ENCODE results near the gene MAGI2. TPM values are rescaled to one million over a fixed set of nuclear protein-coding genes. Genes with fewer than 3 reads are reported as not detected.

The MAGI2 gene
- total RNA-seq, 1 experiment from 2014 or later = 0.25 TPM

- Mint-ChIP-seq H3K9me3 (ENCODE audit: unreplicated experiment) (peaks cover 7% of the 10 kb centered on the region), H3K4me1 (ENCODE audit: low read depth, unreplicated experiment) (peaks cover 12% of the 10 kb centered on the region), H3K27ac (ENCODE audit: unreplicated experiment) (no peak overlapping the region), H3K4me3 (ENCODE audit: unreplicated experiment) (no peak overlapping the region), H3K27me3 (ENCODE audit: insufficient read depth, unreplicated experiment) (no peaks in the 10 kb centered on the region), H3K36me3 (ENCODE audit: insufficient read depth, unreplicated experiment) (no peaks in the 10 kb centered on the region)
- BruUV-seq (replicated peaks) = no TSS peak
- H3K36me3 ChIP-seq (ENCODE audit: control insufficient read depth, insufficient read depth, low read length) = no peaks in the 10 kb centered on the region
- H3K9me3 ChIP-seq = 0 out of 2 replicates have a peak, but pooled peaks cover 2% of the 10 kb centered on the region
- intact Hi-C loops (cut with micrococcal nuclease; ENCODE audit: unreplicated experiment) = no loop called here
- TF ChIP-seq CTCF (IDR thresholded peaks at IDR 0.05; ENCODE audit: insufficient read depth in 1 of 2, low read depth in 1 of 2, low read length in 1 of 2, severe bottlenecking in 1 of 2, unreplicated experiment in 1 of 2) = no peak
- ChIA-PET CTCF (no interaction called here), POLR2A (no interaction called here)
- H3K4me1 ChIP-seq = peaks cover 12% of the 10 kb centered on the region
- H3K4me3 ChIP-seq (ENCODE audit: low read depth, low read length) = no peak overlapping the region
- H3K27me3 ChIP-seq (replicated peaks; ENCODE audit: control insufficient read depth, insufficient read depth, low read length) = no peaks in the 10 kb centered on the region
- DNase-seq = no peak
Observed at GRCh38 chr7:79287981-79288380, 165.5 kb downstream of the MAGI2 start.

GRCh38 chr7:79286181-79286580, 167.3 kb downstream of the MAGI2 start:
- no TSS peak for BruUV-seq (replicated peaks)
- Mint-ChIP-seq H3K4me1 (ENCODE audit: low read depth, unreplicated experiment) (peaks cover 18% of the 10 kb centered on the region), H3K36me3 (ENCODE audit: insufficient read depth, unreplicated experiment) (no peaks in the 10 kb centered on the region), H3K9me3 (ENCODE audit: unreplicated experiment) (peaks cover 7% of the 10 kb centered on the region), H3K27ac (ENCODE audit: unreplicated experiment) (peak overlapping the region; percentile 20), H3K27me3 (ENCODE audit: insufficient read depth, unreplicated experiment) (no peaks in the 10 kb centered on the region), H3K4me3 (ENCODE audit: unreplicated experiment) (no peak overlapping the region)
- no peaks in the 10 kb centered on the region for H3K27me3 ChIP-seq (replicated peaks; ENCODE audit: control insufficient read depth, insufficient read depth, low read length)
- ChIA-PET POLR2A (no interaction called here), CTCF (interaction anchor here (1.0 kb wide), 1 partner anchor 12 kb away, joined by 3 read pairs; no protein-coding TSS in a partner anchor)
- DNase-seq = no peak
- no peaks in the 10 kb centered on the region for H3K36me3 ChIP-seq (ENCODE audit: control insufficient read depth, insufficient read depth, low read length)
- intact Hi-C loops (cut with micrococcal nuclease; ENCODE audit: unreplicated experiment) = no loop called here
- H3K9me3 ChIP-seq = 0 out of 2 replicates have a peak, but pooled peaks cover 2% of the 10 kb centered on the region
- H3K4me3 ChIP-seq (ENCODE audit: low read depth, low read length) = no peak overlapping the region
- no peak for TF ChIP-seq CTCF (IDR thresholded peaks at IDR 0.05; ENCODE audit: insufficient read depth in 1 of 2, low read depth in 1 of 2, low read length in 1 of 2, severe bottlenecking in 1 of 2, unreplicated experiment in 1 of 2)
- peaks cover 30% of the 10 kb centered on the region for H3K4me1 ChIP-seq

- H3K4me1 ChIP-seq = peaks cover 30% of the 10 kb centered on the region
- intact Hi-C loops (cut with micrococcal nuclease; ENCODE audit: unreplicated experiment) = no loop called here
- no TSS peak for BruUV-seq (replicated peaks)
- H3K27me3 Mint-ChIP-seq (ENCODE audit: insufficient read depth, unreplicated experiment) = no peaks in the 10 kb centered on the region
- no peaks in the 10 kb centered on the region for H3K36me3 ChIP-seq (ENCODE audit: control insufficient read depth, insufficient read depth, low read length)
- no peak overlapping the region for H3K4me3 ChIP-seq (ENCODE audit: low read depth, low read length)
- peaks cover 5% of the 10 kb centered on the region for H3K9me3 Mint-ChIP-seq (ENCODE audit: unreplicated experiment)
- peak overlapping the region; percentile 20 for H3K27ac Mint-ChIP-seq (ENCODE audit: unreplicated experiment)
- no peaks in the 10 kb centered on the region for H3K27me3 ChIP-seq (replicated peaks; ENCODE audit: control insufficient read depth, insufficient read depth, low read length)
- CTCF ChIA-PET = interaction anchor here (1.0 kb wide), 1 partner anchor 12 kb away, joined by 3 read pairs; no protein-coding TSS in a partner anchor
- DNase-seq = no peak
- POLR2A ChIA-PET = no interaction called here
- H3K9me3 ChIP-seq = 0 out of 2 replicates have a peak, but pooled peaks cover 2% of the 10 kb centered on the region
- H3K4me3 Mint-ChIP-seq (ENCODE audit: unreplicated experiment) = no peak overlapping the region
- no peak for TF ChIP-seq CTCF (IDR thresholded peaks at IDR 0.05; ENCODE audit: insufficient read depth in 1 of 2, low read depth in 1 of 2, low read length in 1 of 2, severe bottlenecking in 1 of 2, unreplicated experiment in 1 of 2)
- H3K4me1 Mint-ChIP-seq (ENCODE audit: low read depth, unreplicated experiment) = peaks cover 22% of the 10 kb centered on the region
- no peaks in the 10 kb centered on the region for H3K36me3 Mint-ChIP-seq (ENCODE audit: insufficient read depth, unreplicated experiment)
Observed at GRCh38 chr7:79285756-79286155, 167.7 kb downstream of the MAGI2 start.
